HPDE6-E6E7 (cell line): ENCODE results near the gene ZNF732.
"Not testable (repeated sequence)": the region's sequence is repeated elsewhere in the genome, so short reads cannot be mapped to it uniquely, and the experiment has no call there.

Source experiments
- DNase-seq: peaks from one replicate; pipeline ENCODE4 v3.0.0; 2011; ENCODE audit warnings: missing footprints; ENCODE audit errors: extremely low spot score

Gene ZNF732

DNA sequence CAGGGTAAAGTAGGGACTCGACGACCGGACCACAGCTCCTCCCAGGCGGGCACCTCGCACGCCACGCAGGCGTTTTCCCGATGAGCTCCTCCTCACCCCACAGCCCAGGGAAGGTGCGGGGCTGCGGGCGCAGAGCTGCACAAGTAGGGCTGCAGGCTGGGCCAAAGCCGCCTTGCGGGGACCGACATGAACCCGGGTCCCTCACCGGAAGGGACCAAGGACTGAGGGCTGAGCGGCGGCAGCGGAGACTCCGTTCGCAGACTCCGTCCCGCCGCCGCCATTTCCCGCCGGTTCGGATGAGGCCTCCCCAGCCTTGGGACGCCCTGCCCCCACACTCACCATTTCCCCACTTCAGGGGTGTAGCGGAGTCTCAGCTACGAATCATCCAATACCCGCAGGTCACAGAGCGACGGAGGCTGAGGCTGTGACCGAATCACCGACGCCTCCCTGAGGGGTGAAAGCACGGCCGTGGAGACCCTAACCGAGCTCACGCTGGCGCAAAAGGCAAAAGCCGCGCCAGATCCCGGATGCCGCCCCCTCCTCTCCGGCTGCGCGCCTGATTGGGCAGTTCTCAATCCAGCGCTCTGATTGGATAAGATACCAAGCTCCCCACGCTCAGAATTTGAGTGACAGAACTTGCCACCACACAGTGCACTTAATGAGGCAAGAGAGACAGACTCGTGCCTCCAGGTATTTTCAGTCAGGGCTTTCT lies at the start of gene ZNF732:
ZNF732 (minus strand) TSS at position 506 of the 712 bp plus-strand sequence; CDS start at position 342, 164 bp downstream.
- DNase-seq: peak; percentile 98

GRCh38 chr4:340011-340410 lies 34.7 kb upstream of the ZNF732 start:
- no peak for DNase-seq

- no peak for DNase-seq
Measured at GRCh38 chr4:338759-339097, 33.5 kb upstream of the ZNF732 start.

- DNase-seq: no peak
Measured at GRCh38 chr4:337932-338758, 32.9 kb upstream of the ZNF732 start.

GRCh38 chr4:337143-337931 lies 32.1 kb upstream of the ZNF732 start, which contains the start of gene ZNF141:
TSS of gene ZNF141 (plus strand) at chr4:337814. CDS start at chr4:337984, 170 bp downstream.
- peak; percentile 99 for DNase-seq

- DNase-seq: no peak
Measured at GRCh38 chr4:336893-337142, 31.5 kb upstream of the ZNF732 start.

DNA sequence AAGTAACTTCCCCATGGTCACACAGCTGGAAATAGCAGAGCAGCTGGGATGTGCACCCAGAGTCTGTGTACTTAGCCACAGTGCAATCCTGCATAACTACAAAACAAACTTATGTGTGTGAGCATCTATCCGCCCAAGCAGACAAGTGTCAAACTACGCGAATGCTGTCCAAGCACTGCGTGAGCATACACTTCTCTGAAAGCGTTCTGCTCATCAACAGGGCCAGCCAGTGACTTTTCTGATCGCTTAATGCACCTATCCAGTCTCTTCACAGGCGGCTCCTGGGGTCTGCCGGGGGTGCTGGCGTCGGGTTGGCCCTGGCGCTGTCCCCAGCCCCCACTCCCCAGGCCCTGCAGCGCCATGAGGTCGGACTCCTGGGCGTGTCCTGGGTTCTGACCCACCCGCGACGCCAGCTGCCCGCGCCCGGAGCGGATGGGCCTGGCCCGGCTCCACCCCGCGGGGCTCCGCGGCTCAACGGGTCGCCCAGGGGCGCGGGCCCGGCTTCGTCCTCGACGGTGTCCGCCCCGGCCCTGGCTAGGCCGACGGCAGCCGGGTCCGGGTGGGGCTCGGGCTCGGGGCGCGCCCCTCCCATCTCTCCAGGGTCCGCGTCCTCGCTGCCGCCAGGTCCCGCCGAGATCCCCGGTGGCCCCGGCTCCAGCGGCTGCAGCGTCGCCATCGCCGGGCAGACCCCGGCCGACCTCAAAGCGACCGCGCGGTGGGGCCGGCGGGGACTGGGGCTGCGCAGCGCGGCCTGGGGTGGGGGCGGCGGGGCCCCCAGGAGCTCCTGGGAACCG lies 31.0 kb upstream of the ZNF732 start:
- DNase-seq: no peak

DNA sequence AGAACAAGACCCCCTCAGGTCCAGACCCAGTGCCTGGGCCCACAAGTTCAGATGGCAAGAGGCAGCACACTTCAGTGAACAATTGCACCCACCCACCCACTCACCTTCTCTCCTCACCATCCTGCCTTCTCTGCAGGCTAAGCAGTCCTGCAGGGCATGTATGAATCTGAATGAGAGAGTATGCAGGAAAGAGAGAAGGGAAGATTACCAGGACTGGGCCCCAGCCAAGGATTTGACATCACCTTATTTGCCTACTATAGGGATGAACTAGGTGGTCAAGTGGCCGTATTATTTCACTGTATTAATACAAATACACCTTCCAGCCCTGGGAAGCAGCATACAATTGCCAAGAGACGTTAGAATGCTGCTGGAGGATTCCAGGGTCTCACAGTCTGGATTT lies 30.2 kb upstream of the ZNF732 start:
- no peak for DNase-seq

DNA sequence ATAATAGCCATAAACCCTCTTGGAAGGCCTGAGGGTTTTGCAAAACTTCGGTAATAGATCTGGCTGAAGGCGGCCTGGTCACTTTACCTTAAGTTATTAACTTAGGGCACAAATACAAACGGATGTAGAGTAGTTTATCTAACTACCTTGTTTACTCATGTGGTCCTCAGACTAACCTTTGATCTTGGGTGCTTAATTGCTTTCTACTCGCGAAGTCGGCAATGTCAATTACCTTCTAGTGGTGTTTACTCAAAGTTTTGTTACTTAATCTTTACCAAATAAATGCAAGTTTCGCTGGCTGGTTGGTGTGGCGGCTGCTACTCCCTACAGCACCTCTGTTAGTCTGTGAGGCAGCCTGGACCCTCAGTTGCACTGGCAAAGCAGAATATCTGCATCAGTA lies 23.5 kb upstream of the ZNF732 start:
- DNase-seq: no peak

GRCh38 chr4:314296-314903 lies 9.1 kb upstream of the ZNF732 start:
- no peak for DNase-seq

DNA sequence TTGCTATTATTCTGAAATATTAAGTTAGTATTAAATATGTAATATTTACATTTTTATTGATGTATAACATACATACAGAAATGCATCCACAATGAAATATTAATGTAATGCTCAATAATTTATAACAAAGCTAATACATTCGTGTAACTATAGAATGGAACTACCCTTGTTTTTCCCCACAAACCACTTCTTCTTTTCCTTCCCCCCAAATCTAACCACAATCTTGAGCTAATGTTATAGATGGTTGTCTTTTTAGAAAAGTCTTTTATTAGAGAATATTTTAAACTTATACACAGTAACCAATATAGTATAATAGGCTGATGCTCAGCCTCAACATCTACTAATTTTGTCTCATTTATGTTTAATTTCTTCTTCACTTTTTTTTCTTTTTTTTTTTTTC lies 4.5 kb upstream of the ZNF732 start:
- no peak for DNase-seq

GRCh38 chr4:306551-306961 lies 1.3 kb upstream of the ZNF732 start:
- no peak for DNase-seq

DNA sequence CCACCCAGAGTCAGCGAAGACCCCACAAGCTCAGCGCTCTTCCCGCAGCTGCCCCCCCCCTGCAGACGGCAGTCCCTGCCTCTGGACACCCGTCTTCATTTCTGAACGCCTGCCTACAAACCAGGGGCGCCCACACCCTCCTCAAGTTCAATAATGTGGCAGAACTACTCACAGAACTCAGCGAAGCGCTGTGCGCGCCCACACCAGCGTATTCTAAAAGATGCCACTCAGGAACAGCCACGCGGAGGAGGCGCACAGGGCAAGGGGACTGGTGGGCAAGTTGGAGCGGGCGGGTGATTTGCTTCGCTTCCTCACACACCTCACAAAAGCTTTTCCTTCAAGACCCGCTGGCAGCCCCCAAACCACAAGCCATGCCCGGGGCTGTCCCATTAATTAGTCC lies 758 bp downstream of the ZNF732 start:
- not testable (repeated sequence) for DNase-seq

GRCh38 chr4:302381-302780 lies 2.9 kb downstream of the ZNF732 start:
- no peak for DNase-seq

DNA sequence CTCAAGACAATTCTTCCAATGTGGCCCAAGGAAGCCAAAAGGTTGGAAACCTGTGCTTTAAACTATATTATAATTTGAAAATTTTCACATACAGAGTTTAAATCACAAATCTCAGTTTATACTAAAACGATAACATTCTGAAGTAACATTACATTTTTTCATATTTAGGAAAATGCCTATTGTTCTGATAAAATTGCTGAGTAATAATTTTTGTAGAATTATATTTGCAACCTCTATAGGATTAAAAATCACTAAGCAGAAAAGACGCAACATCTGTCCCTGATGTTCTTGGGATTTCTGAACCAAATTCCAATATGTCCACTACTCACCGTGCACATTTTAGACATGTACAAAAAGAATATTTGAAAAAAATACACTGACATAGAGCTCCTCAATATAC lies 10.5 kb downstream of the ZNF732 start:
- DNase-seq: no peak

GRCh38 chr4:288891-289290 lies 16.4 kb downstream of the ZNF732 start:
- no peak for DNase-seq

GRCh38 chr4:273309-274017 lies 31.8 kb downstream of the ZNF732 start:
- no peak for DNase-seq

GRCh38 chr4:271492-272103 lies 33.7 kb downstream of the ZNF732 start:
- no peak for DNase-seq

DNA sequence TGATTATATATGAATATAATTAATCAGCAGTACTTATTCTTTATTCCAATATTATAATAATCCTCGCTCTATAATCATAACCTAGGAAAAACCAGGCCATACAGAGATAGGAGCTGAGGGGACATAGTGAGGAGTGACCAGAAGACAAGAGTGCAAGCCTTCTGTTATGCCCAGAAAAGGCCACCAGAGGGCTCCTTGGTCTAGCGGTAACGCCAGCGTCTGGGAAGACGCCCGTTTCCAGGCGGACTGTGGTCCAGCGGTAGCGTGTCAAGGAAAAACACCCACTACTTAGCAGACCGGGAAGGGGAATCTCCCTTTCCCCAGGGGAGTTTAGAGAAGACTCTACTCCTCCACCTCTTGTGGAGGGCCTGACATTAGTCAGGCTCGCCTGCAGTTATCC lies 46.0 kb downstream of the ZNF732 start:
- DNase-seq: not testable (repeated sequence)

- DNase-seq: no peak
Measured at GRCh38 chr4:256492-256891, 48.8 kb downstream of the ZNF732 start.
